ENCODE measurements around the gene OSBPL10. TPM values are rescaled to one million over a fixed set of nuclear protein-coding genes. Genes with fewer than 3 reads are reported as not detected.
A peak's percentile ranks its signal among the peaks of the same experiment; 100 is the strongest.

OSBPL10 gene
- total RNA-seq, 2 donors from 2014 or later = 23.8 to 33.6 TPM

- Histone ChIP-seq H3K27me3 (ENCODE audit: control insufficient read depth, insufficient read depth, low read length, poor library complexity, severe bottlenecking) (no peaks in the 10 kb centered on the region), H3K9me3 (ENCODE audit: control insufficient read depth, low read length) (no peaks in the 10 kb centered on the region), H3K36me3 (ENCODE audit: control insufficient read depth, insufficient read depth, low read length) (peaks cover 88% of the 10 kb centered on the region), H3K4me1 (ENCODE audit: control insufficient read depth, insufficient read depth, low read length) (no peaks in the 10 kb centered on the region), H3K27ac (ENCODE audit: low read depth, low read length) (no peak overlapping the region), H3K4me3 (ENCODE audit: low read length) (no peak overlapping the region), H3K9ac (ENCODE audit: extremely low read depth, low read length, poor library complexity, severe bottlenecking) (no peak overlapping the region)
- Mint-ChIP-seq H3K4me1 (peaks cover 17% of the 10 kb centered on the region), H3K27me3 (ENCODE audit: insufficient read depth) (no peaks in the 10 kb centered on the region), H3K9me3 (no peaks in the 10 kb centered on the region), H3K36me3 (ENCODE audit: low read depth) (peaks cover 28% of the 10 kb centered on the region), H3K27ac (no peak overlapping the region), H3K4me3 (no peak overlapping the region)
- no peak for DNase-seq
- TF ChIP-seq, protein P1, sequence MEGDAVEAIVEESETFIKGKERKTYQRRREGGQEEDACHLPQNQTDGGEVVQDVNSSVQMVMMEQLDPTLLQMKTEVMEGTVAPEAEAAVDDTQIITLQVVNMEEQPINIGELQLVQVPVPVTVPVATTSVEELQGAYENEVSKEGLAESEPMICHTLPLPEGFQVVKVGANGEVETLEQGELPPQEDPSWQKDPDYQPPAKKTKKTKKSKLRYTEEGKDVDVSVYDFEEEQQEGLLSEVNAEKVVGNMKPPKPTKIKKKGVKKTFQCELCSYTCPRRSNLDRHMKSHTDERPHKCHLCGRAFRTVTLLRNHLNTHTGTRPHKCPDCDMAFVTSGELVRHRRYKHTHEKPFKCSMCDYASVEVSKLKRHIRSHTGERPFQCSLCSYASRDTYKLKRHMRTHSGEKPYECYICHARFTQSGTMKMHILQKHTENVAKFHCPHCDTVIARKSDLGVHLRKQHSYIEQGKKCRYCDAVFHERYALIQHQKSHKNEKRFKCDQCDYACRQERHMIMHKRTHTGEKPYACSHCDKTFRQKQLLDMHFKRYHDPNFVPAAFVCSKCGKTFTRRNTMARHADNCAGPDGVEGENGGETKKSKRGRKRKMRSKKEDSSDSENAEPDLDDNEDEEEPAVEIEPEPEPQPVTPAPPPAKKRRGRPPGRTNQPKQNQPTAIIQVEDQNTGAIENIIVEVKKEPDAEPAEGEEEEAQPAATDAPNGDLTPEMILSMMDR (conservative IDR thresholded peaks at IDR 0.05) = no peak
- WGBS, 2 experiments (ENCODE audit: insufficient coverage in 1 of 2, insufficient read length in 1 of 2) = 86 to 100% methylated on average over 2 to 4 of the region's 5 CpGs
Measured at GRCh38 chr3:31614162-31614921, 366.7 kb downstream of the OSBPL10 start.

GRCh38 chr3:31613654-31614053 is 367.4 kb downstream of the OSBPL10 start:
- no peaks in the 10 kb centered on the region for H3K27me3 ChIP-seq (ENCODE audit: control insufficient read depth, insufficient read depth, low read length, poor library complexity, severe bottlenecking)
- Mint-ChIP-seq H3K4me1 (peaks cover 17% of the 10 kb centered on the region), H3K27me3 (ENCODE audit: insufficient read depth) (no peaks in the 10 kb centered on the region), H3K36me3 (ENCODE audit: low read depth) (peaks cover 26% of the 10 kb centered on the region), H3K27ac (peak overlapping the region; percentile 80), H3K9me3 (no peaks in the 10 kb centered on the region), H3K4me3 (no peak overlapping the region)
- no peak for DNase-seq
- TF ChIP-seq, protein P1 (conservative IDR thresholded peaks at IDR 0.05) = no peak
- 90% methylated on average over 4 of the region's 4 CpGs; no CpG with 5 or more reads in 1 of the 2 experiments for WGBS, 2 experiments (ENCODE audit: insufficient coverage in 1 of 2, insufficient read length in 1 of 2)
- H3K4me1 ChIP-seq (ENCODE audit: control insufficient read depth, insufficient read depth, low read length) = no peaks in the 10 kb centered on the region
- H3K4me3 ChIP-seq (ENCODE audit: low read length) = no peak overlapping the region
- H3K9ac ChIP-seq (ENCODE audit: extremely low read depth, low read length, poor library complexity, severe bottlenecking) = no peak overlapping the region
- peaks cover 87% of the 10 kb centered on the region for H3K36me3 ChIP-seq (ENCODE audit: control insufficient read depth, insufficient read depth, low read length)
- H3K27ac ChIP-seq (ENCODE audit: low read depth, low read length) = no peak overlapping the region
- no peaks in the 10 kb centered on the region for H3K9me3 ChIP-seq (ENCODE audit: control insufficient read depth, low read length)

- H3K4me3 ChIP-seq (ENCODE audit: low read length) = no peak overlapping the region
- peaks cover 17% of the 10 kb centered on the region for H3K4me1 Mint-ChIP-seq
- no peak overlapping the region for H3K9ac ChIP-seq (ENCODE audit: extremely low read depth, low read length, poor library complexity, severe bottlenecking)
- DNase-seq = no peak
- no peaks in the 10 kb centered on the region for H3K4me1 ChIP-seq (ENCODE audit: control insufficient read depth, insufficient read depth, low read length)
- 94% methylated on average over 1 of the region's 1 CpG; no CpG with 5 or more reads in 1 of the 2 experiments for WGBS, 2 experiments (ENCODE audit: insufficient coverage in 1 of 2, insufficient read length in 1 of 2)
- no peak overlapping the region for H3K27ac ChIP-seq (ENCODE audit: low read depth, low read length)
- H3K27ac Mint-ChIP-seq = peak overlapping the region; percentile 80
- peaks cover 3% of the 10 kb centered on the region for H3K9me3 Mint-ChIP-seq
- TF ChIP-seq, protein P1 (conservative IDR thresholded peaks at IDR 0.05) = no peak
- no peaks in the 10 kb centered on the region for H3K27me3 Mint-ChIP-seq (ENCODE audit: insufficient read depth)
- H3K9me3 ChIP-seq (ENCODE audit: control insufficient read depth, low read length) = no peaks in the 10 kb centered on the region
- no peaks in the 10 kb centered on the region for H3K27me3 ChIP-seq (ENCODE audit: control insufficient read depth, insufficient read depth, low read length, poor library complexity, severe bottlenecking)
- H3K36me3 Mint-ChIP-seq (ENCODE audit: low read depth) = peaks cover 26% of the 10 kb centered on the region
- H3K4me3 Mint-ChIP-seq = no peak overlapping the region
- H3K36me3 ChIP-seq (ENCODE audit: control insufficient read depth, insufficient read depth, low read length) = peaks cover 87% of the 10 kb centered on the region
Measured at GRCh38 chr3:31613177-31613576, 367.9 kb downstream of the OSBPL10 start.

Other genes starting within 250 kb of the OSBPL10 start
- 1 to 10 TPM in 1 of 2 donors, under 1 TPM in 1; 0.49 to 1.8 TPM for gene ZNF860, start 488 bp upstream of the OSBPL10 start, total RNA-seq
- gene GPD1L, start 125.4 kb upstream of the OSBPL10 start, total RNA-seq = 1 to 10 TPM; 1.5 to 3.5 TPM